Stimulated activated CD4-positive, alpha-beta T cell treated with anti-CD3 and anti-CD28 coated beads, Interleukin-15, amount 100 ng/mL, for 1 hour (primary cell): ENCODE data around the gene CRADD.

Experiments
- DNase-seq, 2 donors: peaks; one replicate each; pipeline ENCODE4 v3.0.0-alpha.2; 2020; ENCODE audit warnings: low read depth in 1 of 2, low spot score in 1 of 2

The CRADD gene

DNA sequence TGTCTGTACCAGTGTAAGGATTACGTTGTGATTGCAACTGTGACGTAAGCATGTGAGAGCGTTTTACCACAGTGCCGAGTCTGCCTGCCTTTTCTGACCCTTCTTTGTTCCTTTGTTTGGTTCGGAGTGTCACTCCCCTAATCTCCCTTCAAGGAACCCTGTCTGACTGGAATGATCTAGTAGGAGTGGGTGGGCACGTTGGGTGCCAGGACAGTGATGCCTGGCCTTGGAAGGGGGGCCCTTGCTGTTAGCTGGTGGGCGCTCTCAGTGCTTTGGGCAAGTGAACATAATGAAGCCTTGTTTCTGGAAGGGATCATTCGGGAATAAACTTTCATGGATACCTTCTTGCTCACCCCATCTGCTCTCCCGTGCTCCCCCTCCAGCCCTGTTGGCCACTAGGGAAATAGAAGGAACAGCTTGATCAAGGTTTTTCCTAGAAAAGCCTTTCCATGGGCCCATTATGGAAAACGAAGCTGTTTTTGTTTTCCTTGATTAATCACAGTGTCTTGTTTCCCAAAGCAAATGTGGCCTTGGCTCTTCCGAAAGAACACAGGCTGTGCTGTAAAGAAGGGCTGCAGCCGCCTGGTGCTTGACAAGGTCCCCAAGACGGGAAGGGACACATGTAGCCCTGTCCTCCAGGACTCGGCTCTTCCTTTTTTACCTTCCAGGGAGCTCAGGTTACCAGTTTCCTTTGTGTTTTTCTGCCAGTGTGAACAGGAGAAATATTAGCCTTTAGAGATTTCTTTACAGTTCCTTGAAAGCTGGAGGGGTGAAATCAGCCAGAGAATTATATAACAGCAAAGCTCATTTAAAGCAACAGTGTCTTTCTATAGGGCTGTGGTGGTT, 215.5 kb downstream of the CRADD start:
- no peak for DNase-seq

- DNase-seq = no peak
These were observed 217.4 kb downstream of the CRADD start for GRCh38 chr12:93894391-93895088.

DNA sequence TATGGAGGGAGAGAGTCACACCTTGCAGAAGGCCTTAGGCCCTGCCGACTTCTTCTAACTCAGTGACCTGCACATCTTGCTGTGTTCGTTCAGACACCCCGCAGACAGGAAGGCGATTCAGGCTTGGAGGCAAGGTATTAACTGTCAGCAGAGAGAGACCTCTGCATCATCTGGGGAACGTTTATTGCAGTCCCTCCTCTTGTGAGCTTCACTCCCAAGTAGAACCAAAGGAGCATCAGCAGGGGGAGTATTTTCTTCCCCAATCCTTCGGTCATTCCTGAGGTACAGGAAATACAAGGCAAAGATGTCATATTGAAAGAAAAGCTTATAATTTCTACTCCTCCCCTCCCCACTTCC, 217.9 kb downstream of the CRADD start:
- no peak for DNase-seq

DNA sequence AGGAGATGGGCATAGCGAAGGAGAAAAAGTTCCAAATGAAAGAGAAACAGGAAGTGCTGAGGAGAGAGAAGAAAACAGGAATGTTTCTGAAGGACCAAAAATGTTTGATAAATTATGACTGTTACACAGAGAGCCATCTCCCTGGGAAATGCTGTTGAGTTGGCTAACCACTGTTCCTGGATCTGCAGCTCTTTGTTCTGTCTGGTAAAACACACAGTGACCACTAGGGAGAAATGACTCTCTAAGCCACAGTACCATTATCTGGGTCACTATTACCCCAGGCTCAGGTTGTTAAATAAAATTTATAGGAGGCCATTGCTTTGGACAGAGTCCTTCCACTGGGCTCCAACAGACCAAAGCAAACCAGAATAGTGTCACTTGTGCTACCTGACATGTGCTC, 219.3 kb downstream of the CRADD start:
- DNase-seq = no peak

DNA sequence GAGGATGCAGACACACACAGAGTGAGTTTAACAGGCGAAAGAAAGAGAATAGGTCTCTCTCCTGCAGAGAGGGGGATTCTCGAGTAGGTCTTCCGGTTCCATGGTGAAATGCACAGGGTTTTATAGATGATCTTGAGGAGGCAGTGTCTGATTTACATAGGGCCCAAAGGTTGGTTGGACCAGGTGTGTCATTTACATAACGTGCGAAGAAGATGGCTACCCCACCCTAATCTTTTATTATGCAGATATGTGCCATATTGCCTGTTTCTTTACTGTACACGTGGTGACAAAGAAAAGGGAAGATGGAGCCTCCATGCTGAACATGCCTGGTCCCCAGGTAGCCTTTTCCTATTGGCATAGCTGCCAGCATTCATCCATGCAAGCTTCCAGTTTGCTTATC, 219.8 kb downstream of the CRADD start:
- DNase-seq = no peak

- DNase-seq = no peak
These were observed 224.6 kb downstream of the CRADD start for GRCh38 chr12:93901739-93902138.

DNA sequence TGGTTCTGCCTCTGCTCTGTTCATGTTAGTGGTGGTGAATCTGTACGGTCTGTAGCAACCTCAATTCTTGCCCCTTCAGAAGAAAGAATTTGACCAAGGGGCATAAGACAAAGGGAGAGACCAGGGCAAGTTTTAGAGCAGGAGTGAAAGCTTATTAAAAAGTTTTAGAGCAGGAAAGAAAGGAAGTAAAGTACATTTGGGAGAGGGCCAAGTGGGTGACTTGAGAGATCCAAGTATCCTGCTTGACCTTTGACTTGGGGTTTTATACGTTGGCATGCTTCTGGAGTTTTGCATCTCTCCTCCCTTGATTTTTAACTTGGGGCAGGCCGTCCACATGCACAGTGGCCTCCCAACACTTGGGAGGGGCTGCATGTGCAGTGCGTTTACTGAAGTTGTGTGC, 225.0 kb downstream of the CRADD start:
- DNase-seq = no peak

DNA sequence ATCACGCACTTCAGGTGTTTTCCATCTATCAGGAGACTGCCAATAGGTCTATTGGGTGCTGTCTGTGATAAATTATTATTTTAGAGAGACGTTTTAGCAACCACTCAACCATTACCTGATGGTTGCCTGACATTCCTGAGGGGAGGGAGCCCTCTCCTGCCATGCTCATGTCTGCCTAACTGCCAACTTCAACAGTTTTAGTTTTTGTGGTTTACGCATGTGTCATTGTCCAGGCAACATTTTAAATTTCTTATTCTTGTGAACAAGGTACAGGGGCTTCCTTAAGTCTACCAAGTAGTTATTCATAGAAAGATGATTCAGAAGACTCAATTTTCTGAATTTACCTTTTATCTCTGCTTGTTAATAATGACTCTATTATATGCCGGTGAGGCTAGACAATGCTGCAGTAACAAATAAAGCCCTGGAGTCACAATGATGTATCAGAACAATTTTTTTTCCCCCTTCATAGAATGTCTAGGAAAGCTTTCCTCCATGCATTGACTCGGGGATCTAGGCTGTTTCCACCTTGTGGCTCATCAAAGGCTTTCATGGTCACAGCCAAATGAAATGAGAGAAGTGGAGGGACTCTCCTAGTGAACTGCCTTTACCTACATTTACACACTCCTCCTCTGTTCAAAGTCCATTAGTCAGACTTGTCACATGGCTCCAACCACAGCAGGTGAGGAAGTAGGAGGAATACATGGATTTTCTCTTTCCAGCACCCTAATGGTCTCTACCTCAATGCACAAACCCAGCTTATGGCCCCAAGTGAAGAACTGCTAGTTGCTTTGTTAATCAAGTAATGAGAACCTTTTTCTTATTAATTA, 225.8 kb downstream of the CRADD start:
- DNase-seq = no peak

- no peak for DNase-seq
These were observed 226.9 kb downstream of the CRADD start for GRCh38 chr12:93904124-93904523.

- no peak for DNase-seq
These were observed 231.1 kb downstream of the CRADD start for GRCh38 chr12:93908264-93908663.

DNA sequence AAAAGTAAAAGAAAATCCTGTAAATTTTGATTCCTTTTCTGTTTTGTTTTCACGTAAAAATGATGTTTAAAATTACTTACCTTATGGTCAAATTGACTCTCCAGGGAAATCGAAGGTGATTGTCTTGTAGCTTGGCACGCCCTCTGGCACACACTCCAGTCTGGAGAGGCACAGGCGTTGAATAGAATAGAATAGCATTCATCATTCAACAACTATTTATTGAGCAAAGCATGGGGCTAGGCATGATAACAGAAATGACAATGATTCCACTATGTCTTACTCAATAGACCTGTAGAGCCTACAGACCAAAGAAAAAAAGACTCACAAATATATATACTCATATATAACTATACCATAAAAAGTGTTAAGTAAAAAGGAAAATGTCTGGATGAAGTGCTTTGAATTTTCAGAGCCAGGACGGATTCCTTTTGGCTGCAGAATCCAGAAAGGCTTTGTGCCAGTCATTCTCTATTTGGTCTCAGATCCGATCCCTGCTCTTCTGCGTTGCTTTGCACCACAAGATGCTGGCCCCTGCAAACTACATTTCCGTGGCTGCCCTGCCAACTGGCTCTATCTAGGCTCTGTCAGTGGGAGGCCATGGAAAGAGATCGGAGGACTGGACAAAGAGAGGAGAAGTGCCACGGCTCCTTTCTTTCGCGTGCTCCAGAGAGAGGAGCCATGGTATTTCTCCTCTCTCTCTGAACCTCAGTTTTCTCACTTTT, 231.8 kb downstream of the CRADD start:
- DNase-seq = no peak

DNA sequence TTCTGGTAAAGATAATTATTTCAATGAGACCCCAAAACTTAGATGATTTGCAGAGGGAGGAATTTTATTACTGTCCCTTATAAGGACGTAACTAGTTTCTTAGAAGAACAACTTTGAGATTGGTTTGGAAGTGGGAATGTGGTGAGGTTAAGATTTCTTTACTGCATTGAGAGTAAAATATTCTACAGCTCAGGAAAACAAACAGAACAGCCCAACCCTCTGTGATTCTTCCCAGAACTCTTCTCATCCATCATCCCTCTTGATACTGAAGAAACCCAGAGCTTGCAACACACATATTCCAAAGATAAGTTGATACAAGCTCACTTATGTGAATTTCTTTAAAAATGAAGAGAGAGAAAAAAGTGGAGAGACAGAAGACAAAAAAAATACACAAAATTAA, 234.2 kb downstream of the CRADD start:
- DNase-seq = no peak

DNA sequence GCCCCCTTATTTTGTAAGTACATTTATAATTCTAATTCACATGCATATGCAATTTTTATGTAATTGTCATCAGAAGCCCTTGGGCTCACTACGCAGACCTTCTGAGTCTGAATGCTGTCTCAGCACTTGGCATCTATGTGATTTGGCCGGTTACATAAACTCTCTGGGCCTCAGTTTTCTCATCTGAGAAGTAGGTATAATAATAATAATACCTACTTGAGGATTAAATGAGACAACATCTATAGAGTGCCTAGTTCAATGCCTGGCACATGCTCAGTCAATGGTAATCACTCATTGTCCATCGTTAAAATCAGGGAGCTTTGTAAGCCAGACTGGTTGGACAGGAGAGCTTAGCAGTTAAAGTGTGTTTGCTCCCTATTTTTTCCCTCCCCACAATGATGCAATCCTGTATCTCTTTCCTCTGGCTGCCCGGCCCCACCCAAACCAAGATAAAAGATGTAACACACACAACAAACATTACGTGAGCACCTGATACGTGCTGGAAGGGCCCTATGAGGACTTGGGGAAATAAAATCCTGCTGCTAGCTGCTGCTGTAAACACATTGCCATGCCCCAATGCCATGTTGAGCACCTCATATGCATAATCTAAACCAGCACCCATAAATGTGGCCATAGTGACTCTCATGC, 235.0 kb downstream of the CRADD start:
- DNase-seq = no peak

GRCh38 chr12:93913845-93914244, 236.7 kb downstream of the CRADD start:
- DNase-seq = no peak

DNA sequence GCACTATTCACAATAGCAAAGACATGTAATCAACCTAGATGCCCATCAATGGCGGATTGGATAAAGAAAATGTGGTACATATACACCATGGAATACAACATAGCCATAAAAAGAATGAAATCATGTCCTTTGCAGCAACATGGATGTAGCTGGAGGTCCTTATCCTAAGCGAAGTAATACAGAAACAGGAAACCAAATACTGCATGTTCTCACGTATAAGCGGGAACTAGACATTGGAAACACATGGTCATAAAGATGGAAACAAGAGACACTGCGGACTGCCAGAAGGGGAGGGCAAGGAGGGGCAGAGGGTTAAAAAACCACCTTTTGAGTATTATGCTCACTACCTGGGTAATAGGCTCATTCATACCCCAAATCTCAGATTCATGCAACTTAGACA, 237.1 kb downstream of the CRADD start:
- no peak for DNase-seq

GRCh38 chr12:93915411-93915810, 238.2 kb downstream of the CRADD start:
- DNase-seq = no peak

- DNase-seq = no peak
These were observed 239.2 kb downstream of the CRADD start for GRCh38 chr12:93916402-93916801.

DNA sequence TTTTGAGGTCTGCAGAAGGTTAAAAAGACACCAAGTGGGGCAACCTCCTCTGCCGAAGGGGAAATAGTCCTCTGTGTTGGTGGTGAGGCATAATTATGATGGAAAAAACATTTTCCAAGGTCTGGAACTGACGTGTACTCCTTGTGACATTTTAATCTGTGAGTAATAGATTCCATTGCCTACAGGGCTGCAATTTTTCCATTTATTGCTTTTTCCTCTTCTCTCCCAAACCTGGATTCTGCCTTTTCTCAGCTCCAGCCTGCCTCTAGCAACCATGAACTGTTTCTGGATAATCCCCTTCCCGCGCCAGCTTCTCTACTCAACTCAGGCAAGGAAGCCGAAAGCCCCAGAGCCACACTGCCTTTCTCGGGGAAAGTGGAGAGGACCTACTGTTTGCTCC, 241.1 kb downstream of the CRADD start:
- DNase-seq = no peak

- no peak for DNase-seq
These were observed 241.7 kb downstream of the CRADD start for GRCh38 chr12:93918900-93919299.

GRCh38 chr12:93921521-93921920, 244.3 kb downstream of the CRADD start:
- no peak for DNase-seq

DNA sequence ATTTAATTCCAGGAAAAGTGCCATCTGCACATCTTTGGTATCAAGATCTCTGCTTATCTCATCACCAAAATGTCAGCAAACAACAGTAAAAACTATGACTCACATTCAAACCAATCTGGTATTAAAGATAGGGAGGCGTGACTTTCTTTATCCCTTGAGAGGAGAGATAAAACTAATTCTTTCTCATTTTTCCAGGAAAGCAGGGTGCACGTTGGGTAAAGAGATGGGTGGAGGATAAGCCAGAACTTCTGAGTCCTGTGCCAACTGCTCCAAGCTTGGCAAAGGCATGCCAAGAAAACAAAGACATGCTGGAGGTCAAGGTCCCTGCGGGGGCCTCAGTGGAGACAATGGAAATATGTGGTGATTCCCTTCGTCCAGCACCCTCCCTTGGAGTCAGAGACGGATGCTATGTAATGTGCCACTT, 245.4 kb downstream of the CRADD start:
- DNase-seq = no peak
